Memory B cell (primary cell): Measurements from ENCODE around the gene ACVR1.
"Not testable (repeated sequence)": the region's sequence is repeated elsewhere in the genome, so short reads cannot be mapped to it uniquely, and the experiment has no call there.

Source experiments
- ATAC-seq: fragments of 150-1000 bp; cut with Tn5 transposase; 2 replicates; pipeline ENCODE4 v1.10.0; 2021; ENCODE audit warnings: low read depth, mild to moderate bottlenecking, moderate library complexity
- DNase-seq, 2 donors: peaks; one replicate each; pipeline ENCODE4 v3.0.0; 2022; ENCODE audit warnings: low spot score in 2 of 2
- H3K27ac Mint-ChIP-seq: one replicate; pipeline ENCODE4 v1.8.0; 2022; ENCODE audit warnings: mild to moderate bottlenecking, moderate library complexity, mixed read lengths
- H3K27me3 Mint-ChIP-seq: one replicate; pipeline ENCODE4 v1.8.0; 2022; ENCODE audit warnings: mixed read lengths
- H3K36me3 Mint-ChIP-seq: one replicate; pipeline ENCODE4 v1.8.0; 2022; ENCODE audit warnings: mild to moderate bottlenecking, mixed read lengths
- H3K4me1 Mint-ChIP-seq: one replicate; pipeline ENCODE4 v1.8.0; 2022; ENCODE audit warnings: mixed read lengths
- H3K4me3 Mint-ChIP-seq: one replicate; pipeline ENCODE4 v1.8.0; 2022; ENCODE audit warnings: mild to moderate bottlenecking, moderate library complexity, mixed read lengths
- H3K9me3 Mint-ChIP-seq: one replicate; pipeline ENCODE4 v1.8.0; 2022; ENCODE audit warnings: mixed read lengths

The ACVR1 gene

GRCh38 chr2:157837851-157838441, 38.2 kb downstream of the ACVR1 start:
- Mint-ChIP-seq H3K27me3 (no peaks in the 10 kb centered on the region), H3K4me1 (peaks cover 5% of the 10 kb centered on the region), H3K4me3 (no peak overlapping the region), H3K27ac (no peak overlapping the region), H3K9me3 (no peaks in the 10 kb centered on the region), H3K36me3 (peaks cover 5% of the 10 kb centered on the region)
- ATAC-seq: no peak
- DNase-seq: no peak

- Mint-ChIP-seq H3K4me3 (no peak overlapping the region), H3K9me3 (no peaks in the 10 kb centered on the region), H3K4me1 (peaks cover 5% of the 10 kb centered on the region), H3K27ac (no peak overlapping the region), H3K27me3 (no peaks in the 10 kb centered on the region), H3K36me3 (peaks cover 5% of the 10 kb centered on the region)
- DNase-seq: no peak
- no peak for ATAC-seq
Measured at GRCh38 chr2:157836531-157836930, 39.6 kb downstream of the ACVR1 start.

GRCh38 chr2:157835425-157835824, 40.7 kb downstream of the ACVR1 start:
- Mint-ChIP-seq H3K36me3 (peaks cover 8% of the 10 kb centered on the region), H3K27me3 (no peaks in the 10 kb centered on the region), H3K27ac (no peak overlapping the region), H3K9me3 (no peaks in the 10 kb centered on the region), H3K4me3 (no peak overlapping the region), H3K4me1 (peaks cover 4% of the 10 kb centered on the region)
- ATAC-seq (no peak), DNase-seq (no peak)

- H3K27me3 Mint-ChIP-seq: no peaks in the 10 kb centered on the region
- H3K36me3 Mint-ChIP-seq: peaks cover 5% of the 10 kb centered on the region
- no peak overlapping the region for H3K27ac Mint-ChIP-seq
- DNase-seq: no peak
- H3K4me3 Mint-ChIP-seq: no peak overlapping the region
- no peaks in the 10 kb centered on the region for H3K9me3 Mint-ChIP-seq
- ATAC-seq: no peak
- H3K4me1 Mint-ChIP-seq: peaks cover 3% of the 10 kb centered on the region
Measured at GRCh38 chr2:157835006-157835405, 41.1 kb downstream of the ACVR1 start.

- no peaks in the 10 kb centered on the region for H3K27me3 Mint-ChIP-seq
- no peaks in the 10 kb centered on the region for H3K9me3 Mint-ChIP-seq
- H3K4me1 Mint-ChIP-seq: peaks cover 6% of the 10 kb centered on the region
- DNase-seq: no peak
- no peak overlapping the region for H3K4me3 Mint-ChIP-seq
- H3K27ac Mint-ChIP-seq: no peak overlapping the region
- H3K36me3 Mint-ChIP-seq: peaks cover 5% of the 10 kb centered on the region
- ATAC-seq: no peak
Measured at GRCh38 chr2:157833721-157834120, 42.4 kb downstream of the ACVR1 start.

GRCh38 chr2:157831573-157832315, 44.4 kb downstream of the ACVR1 start:
- no peak for DNase-seq
- Mint-ChIP-seq H3K27ac (no peak overlapping the region), H3K4me3 (no peak overlapping the region), H3K27me3 (no peaks in the 10 kb centered on the region), H3K9me3 (no peaks in the 10 kb centered on the region), H3K36me3 (peaks cover 4% of the 10 kb centered on the region), H3K4me1 (peaks cover 4% of the 10 kb centered on the region)
- ATAC-seq: no peak

GRCh38 chr2:157830696-157831570, 45.2 kb downstream of the ACVR1 start:
- H3K27ac Mint-ChIP-seq: peak overlapping the region; percentile 15
- ATAC-seq (no peak), DNase-seq (no peak)
- no peaks in the 10 kb centered on the region for H3K27me3 Mint-ChIP-seq
- peaks cover 6% of the 10 kb centered on the region for H3K36me3 Mint-ChIP-seq
- H3K4me3 Mint-ChIP-seq: no peak overlapping the region
- H3K9me3 Mint-ChIP-seq: no peaks in the 10 kb centered on the region
- H3K4me1 Mint-ChIP-seq: peaks cover 4% of the 10 kb centered on the region

GRCh38 chr2:157830266-157830665, 45.9 kb downstream of the ACVR1 start:
- Mint-ChIP-seq H3K27me3 (no peaks in the 10 kb centered on the region), H3K27ac (no peak overlapping the region)
- ATAC-seq: no peak

GRCh38 chr2:157827377-157827776, 48.8 kb downstream of the ACVR1 start:
- Mint-ChIP-seq H3K36me3 (peaks cover 16% of the 10 kb centered on the region), H3K9me3 (no peaks in the 10 kb centered on the region), H3K27ac (no peak overlapping the region), H3K27me3 (no peaks in the 10 kb centered on the region), H3K4me1 (peaks cover 6% of the 10 kb centered on the region), H3K4me3 (no peak overlapping the region)
- no peak for DNase-seq
- ATAC-seq: no peak

More at GRCh38 chr2:157830266-157830665, 45.9 kb downstream of the ACVR1 start:
- Mint-ChIP-seq H3K36me3 (peaks cover 11% of the 10 kb centered on the region), H3K4me3 (no peak overlapping the region), H3K4me1 (peaks cover 4% of the 10 kb centered on the region), H3K9me3 (no peaks in the 10 kb centered on the region)
- no peak for DNase-seq

- H3K27ac Mint-ChIP-seq, ATAC-seq, H3K4me3 Mint-ChIP-seq: not testable (repeated sequence)
Measured at GRCh38 chr2:157826644-157827043, 49.5 kb downstream of the ACVR1 start.

GRCh38 chr2:157825885-157826284, 50.2 kb downstream of the ACVR1 start:
- Mint-ChIP-seq H3K4me1 (peaks cover 6% of the 10 kb centered on the region), H3K36me3 (peaks cover 15% of the 10 kb centered on the region), H3K27me3 (no peaks in the 10 kb centered on the region), H3K9me3 (no peaks in the 10 kb centered on the region), H3K27ac (no peak overlapping the region), H3K4me3 (no peak overlapping the region)
- DNase-seq (no peak), ATAC-seq (no peak)

More at GRCh38 chr2:157826644-157827043, 49.5 kb downstream of the ACVR1 start:
- DNase-seq, H3K9me3 Mint-ChIP-seq, H3K27me3 Mint-ChIP-seq, H3K4me1 Mint-ChIP-seq: not testable (repeated sequence)
- peaks cover 16% of the 10 kb centered on the region for H3K36me3 Mint-ChIP-seq

- Mint-ChIP-seq H3K27me3 (no peaks in the 10 kb centered on the region), H3K9me3 (no peaks in the 10 kb centered on the region), H3K36me3 (peaks cover 14% of the 10 kb centered on the region), H3K27ac (no peak overlapping the region), H3K4me3 (no peak overlapping the region), H3K4me1 (peaks cover 2% of the 10 kb centered on the region)
- no peak for ATAC-seq
- no peak for DNase-seq
Measured at GRCh38 chr2:157822993-157823392, 53.1 kb downstream of the ACVR1 start.

GRCh38 chr2:157822533-157822932, 53.6 kb downstream of the ACVR1 start:
- Mint-ChIP-seq H3K27me3 (no peaks in the 10 kb centered on the region), H3K4me3 (no peak overlapping the region), H3K27ac (no peak overlapping the region), H3K9me3 (no peaks in the 10 kb centered on the region), H3K36me3 (peaks cover 17% of the 10 kb centered on the region), H3K4me1 (peaks cover 2% of the 10 kb centered on the region)
- no peak for DNase-seq
- no peak for ATAC-seq

- Mint-ChIP-seq H3K36me3 (peaks cover 26% of the 10 kb centered on the region), H3K27me3 (no peaks in the 10 kb centered on the region), H3K4me3 (no peak overlapping the region), H3K27ac (no peak overlapping the region), H3K9me3 (no peaks in the 10 kb centered on the region), H3K4me1 (peaks cover 2% of the 10 kb centered on the region)
- no peak for ATAC-seq
- no peak for DNase-seq
Measured at GRCh38 chr2:157821519-157822131, 54.5 kb downstream of the ACVR1 start.
